A549 (cell line): ENCODE results near the gene TRIM2. TPM values are rescaled to one million over a fixed set of nuclear protein-coding genes. Genes with fewer than 3 reads are reported as not detected.

Source experiments
- ATAC-seq, 2 experiments: fragments of 200-7000 bp in 1 of 2; fragments of >200 bp in 1 of 2; cut with Nextera tagmentation in 1 of 2; cut with Tn5 transposase in 1 of 2; 3 replicates each; pipeline versions ENCODE4 v1.8.0 to v1.9.1; 2018 to 2020; ENCODE audit warnings: mild to moderate bottlenecking in 1 of 2, moderate library complexity in 1 of 2
- CTCF ChIA-PET: fragments of 300-600 bp; sonication (Branson Sonifier 250); formaldehyde crosslinking; extraction: SDS; loops from one replicate; lab custom pipeline; 2021; ENCODE audit warnings: antibody characterized with exemption, inconsistent platforms; lab: Yijun Ruan, JAX
- POLR2A ChIA-PET: fragments of 350-600 bp; formaldehyde crosslinking; extraction: SDS; loops from one replicate; lab custom pipeline; 2021; ENCODE audit warnings: antibody characterized with exemption, inconsistent platforms; lab: Yijun Ruan, JAX
- DNase-seq, 2 experiments: peaks; one replicate each; pipeline versions ENCODE4 v3.0.0 to v3.0.0-alpha.2; 2011 to 2016; ENCODE audit warnings: low read depth in 1 of 2, low spot score in 1 of 2
- FAIRE-seq: peaks from 2 replicates; lab custom pipeline; 2011; peaks lifted over from hg19 to GRCh38; lab: Jason Lieb, UNC
- H3K27ac ChIP-seq, 2 experiments: fragments of >200 bp; sonication (Bioruptor Twin); formaldehyde crosslinking; 3 replicates each; pipeline ENCODE4 v1.5.1; 2016 to 2017
- H3K4me1 ChIP-seq: fragments of >200 bp; sonication (Bioruptor Twin); formaldehyde crosslinking; 3 replicates; pipeline ENCODE4 v1.6.1; 2016
- H3K4me2 ChIP-seq: fragments of >200 bp; sonication (Bioruptor Twin); formaldehyde crosslinking; 3 replicates; pipeline ENCODE4 v1.6.1; 2016
- H3K4me3 ChIP-seq: fragments of >200 bp; sonication (Bioruptor Twin); formaldehyde crosslinking; 3 replicates; pipeline ENCODE4 v1.5.1; 2016
- H3K9me3 ChIP-seq: fragments of >200 bp; sonication (Bioruptor Twin); formaldehyde crosslinking; 3 replicates; pipeline ENCODE4 v1.6.1; 2016
- BCL3 ChIP-seq: fragments of >200 bp; sonication (Bioruptor Twin); formaldehyde crosslinking; IDR thresholded peaks from 3 replicates; pipeline ENCODE4 v1.6.1; 2016
- CHD4 ChIP-seq: fragments of 200-600 bp; sonication (generic); IDR thresholded peaks from 2 replicates; pipeline ENCODE4 v1.6.1; 2016; ENCODE audit warnings: antibody characterized with exemption, mild to moderate bottlenecking, borderline replicate concordance
- ESRRA ChIP-seq: fragments of 150-350 bp; IDR thresholded peaks from 2 replicates; pipeline ENCODE4 v1.6.1; 2014; ENCODE audit warnings: mild to moderate bottlenecking, low read length, borderline replicate concordance
- HOXA7 ChIP-seq: fragments of 250-450 bp; sonication (Bioruptor Pico); IDR thresholded peaks from 2 replicates; pipeline ENCODE4 v1.5.0; 2020; ENCODE audit warnings: mild to moderate bottlenecking, moderate library complexity
- KDM5A ChIP-seq: fragments of 200-600 bp; sonication (generic); IDR thresholded peaks from 2 replicates; pipeline ENCODE4 v1.6.1; 2016; ENCODE audit warnings: antibody characterized with exemption, mild to moderate bottlenecking
- MAX ChIP-seq: IDR thresholded peaks from 2 replicates; pipeline ENCODE4 v1.6.1; 2012
- MAZ ChIP-seq: fragments of 150-350 bp; IDR thresholded peaks from 2 replicates; pipeline ENCODE4 v1.6.1; 2014; ENCODE audit warnings: antibody characterized with exemption, low read depth, low read length, borderline replicate concordance
- NPAS2 ChIP-seq: fragments of 250-450 bp; sonication (Bioruptor Pico); IDR thresholded peaks from 2 replicates; pipeline ENCODE4 v1.8.0; 2022; ENCODE audit warnings: mild to moderate bottlenecking, moderate library complexity, borderline replicate concordance
- NR3C1 ChIP-seq: fragments of >200 bp; sonication (Bioruptor Twin); formaldehyde crosslinking; IDR thresholded peaks from 3 replicates; pipeline ENCODE4 v1.6.1; 2017
- POLR2A ChIP-seq: IDR thresholded peaks from 2 replicates; pipeline ENCODE4 v1.6.1; 2012; ENCODE audit warnings: mild to moderate bottlenecking, low read length
- POLR2AphosphoS2 ChIP-seq: conservative IDR thresholded peaks from 2 replicates; pipeline ENCODE4 v1.6.1; 2012; ENCODE audit warnings: low read length, improper control_type of control experiment, inconsistent platforms
- RCOR1 ChIP-seq: fragments of 150-350 bp; IDR thresholded peaks from 2 replicates; pipeline ENCODE4 v1.6.1; 2014; ENCODE audit warnings: antibody characterized with exemption, low read length, low read depth
- SREBF2 ChIP-seq: fragments of 450-650 bp; IDR thresholded peaks from 2 replicates; pipeline ENCODE4 v1.6.1; 2014; ENCODE audit warnings: mild to moderate bottlenecking, moderate library complexity
- USF2 ChIP-seq: fragments of 450-650 bp; IDR thresholded peaks from 2 replicates; pipeline ENCODE4 v1.6.1; 2014; ENCODE audit warnings: antibody characterized with exemption
- ZFP36 ChIP-seq: fragments of 450-650 bp; IDR thresholded peaks from 2 replicates; pipeline ENCODE4 v1.6.1; 2014; ENCODE audit warnings: borderline replicate concordance; ENCODE audit not compliant: partially characterized antibody
- WGBS: methylation state at CpG from one replicate; pipeline ENCODE4 v1.1.6; 2017; ENCODE audit errors: missing lambda C conversion rate; 5-methylcytosine and 5-hydroxymethylcytosine counted together
- polyA plus RNA-seq, 4 experiments: library from polyadenylated mRNA; depleted of rRNA in 3 of 4; stranded (reverse); fragments of >200 nt; fragmentation: RNase III in 1 of 4; extraction: RNeasy Plus Mini Kit Qiagen cat#74134 plus additional on column Dnase treatment in 1 of 4; gene quantifications; 2 replicates in 3 of 4; 3 replicates in 1 of 4; pipeline ENCODE4 v1.2.3, GENCODE V29; 2011 to 2017
- TF ChIP-seq, protein P1 (sequence below): IDR thresholded peaks from 2 replicates; pipeline ENCODE4 v1.6.1; 2012
- TF ChIP-seq, protein P2 (sequence below): fragments of 200-600 bp; sonication (generic); IDR thresholded peaks from 2 replicates; pipeline ENCODE4 v1.6.1; 2016; ENCODE audit warnings: antibody characterized with exemption, mild to moderate bottlenecking, moderate library complexity
- TF ChIP-seq, protein P3 (sequence below): fragments of >200 bp; sonication (Bioruptor Twin); formaldehyde crosslinking; IDR thresholded peaks from 2 replicates; pipeline ENCODE4 v1.6.1; 2016
- TF ChIP-seq, protein P4 (sequence below): fragments of 150-350 bp; IDR thresholded peaks from 2 replicates; pipeline ENCODE4 v1.6.1; 2014; ENCODE audit warnings: low read depth, mild to moderate bottlenecking, low read length

Gene TRIM2
- polyA plus RNA-seq, 2 of the 4 experiments (the other 2 are of a cell fraction) = 0.92 to 1.4 TPM

DNA sequence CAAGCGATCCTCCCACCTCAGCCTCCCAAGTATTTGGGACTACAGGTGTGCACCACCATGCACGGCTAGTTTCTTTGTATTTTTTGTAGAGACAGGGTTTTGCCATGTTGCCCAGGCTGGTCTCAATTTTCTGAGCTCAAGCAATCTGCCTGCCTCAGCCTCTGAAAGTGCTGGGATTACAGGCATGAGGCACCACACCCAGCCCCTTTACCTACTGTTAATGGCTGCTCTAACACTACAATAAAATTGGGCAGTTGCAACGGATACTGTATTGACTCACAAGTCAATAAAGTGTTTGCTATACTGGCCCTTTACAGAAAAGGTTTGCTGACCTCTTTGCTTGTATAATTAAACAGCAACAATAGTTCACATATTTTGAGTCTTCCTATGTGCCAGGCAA, 41.5 kb downstream of the TRIM2 start:
- Histone ChIP-seq H3K4me3 (no peak overlapping the region), H3K4me1 (peaks cover 15% of the 10 kb centered on the region; the same call in 2 of the 3 replicates), H3K4me2 (no peak overlapping the region), H3K9me3 (no peaks in the 10 kb centered on the region), H3K27ac (no peak overlapping the region)
- WGBS = 76% methylated on average over 3 of the region's 3 CpGs
- TF ChIP-seq POLR2A = no peak
- TF ChIP-seq ESRRA = no peak
- TF ChIP-seq NR3C1 = no peak
- no peak for TF ChIP-seq KDM5A
- TF ChIP-seq SREBF2 = no peak
- TF ChIP-seq USF2 = no peak
- TF ChIP-seq HOXA7 (CRISPR knock-in tag) = no peak
- TF ChIP-seq POLR2AphosphoS2 = no peak
- TF ChIP-seq MAX = no peak
- no peak for TF ChIP-seq NPAS2 (CRISPR knock-in tag)
- TF ChIP-seq RCOR1 = no peak
- TF ChIP-seq, protein P1, sequence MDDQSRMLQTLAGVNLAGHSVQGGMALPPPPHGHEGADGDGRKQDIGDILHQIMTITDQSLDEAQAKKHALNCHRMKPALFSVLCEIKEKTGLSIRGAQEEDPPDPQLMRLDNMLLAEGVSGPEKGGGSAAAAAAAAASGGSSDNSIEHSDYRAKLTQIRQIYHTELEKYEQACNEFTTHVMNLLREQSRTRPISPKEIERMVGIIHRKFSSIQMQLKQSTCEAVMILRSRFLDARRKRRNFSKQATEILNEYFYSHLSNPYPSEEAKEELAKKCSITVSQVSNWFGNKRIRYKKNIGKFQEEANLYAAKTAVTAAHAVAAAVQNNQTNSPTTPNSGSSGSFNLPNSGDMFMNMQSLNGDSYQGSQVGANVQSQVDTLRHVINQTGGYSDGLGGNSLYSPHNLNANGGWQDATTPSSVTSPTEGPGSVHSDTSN = no peak
- TF ChIP-seq, protein P2, sequence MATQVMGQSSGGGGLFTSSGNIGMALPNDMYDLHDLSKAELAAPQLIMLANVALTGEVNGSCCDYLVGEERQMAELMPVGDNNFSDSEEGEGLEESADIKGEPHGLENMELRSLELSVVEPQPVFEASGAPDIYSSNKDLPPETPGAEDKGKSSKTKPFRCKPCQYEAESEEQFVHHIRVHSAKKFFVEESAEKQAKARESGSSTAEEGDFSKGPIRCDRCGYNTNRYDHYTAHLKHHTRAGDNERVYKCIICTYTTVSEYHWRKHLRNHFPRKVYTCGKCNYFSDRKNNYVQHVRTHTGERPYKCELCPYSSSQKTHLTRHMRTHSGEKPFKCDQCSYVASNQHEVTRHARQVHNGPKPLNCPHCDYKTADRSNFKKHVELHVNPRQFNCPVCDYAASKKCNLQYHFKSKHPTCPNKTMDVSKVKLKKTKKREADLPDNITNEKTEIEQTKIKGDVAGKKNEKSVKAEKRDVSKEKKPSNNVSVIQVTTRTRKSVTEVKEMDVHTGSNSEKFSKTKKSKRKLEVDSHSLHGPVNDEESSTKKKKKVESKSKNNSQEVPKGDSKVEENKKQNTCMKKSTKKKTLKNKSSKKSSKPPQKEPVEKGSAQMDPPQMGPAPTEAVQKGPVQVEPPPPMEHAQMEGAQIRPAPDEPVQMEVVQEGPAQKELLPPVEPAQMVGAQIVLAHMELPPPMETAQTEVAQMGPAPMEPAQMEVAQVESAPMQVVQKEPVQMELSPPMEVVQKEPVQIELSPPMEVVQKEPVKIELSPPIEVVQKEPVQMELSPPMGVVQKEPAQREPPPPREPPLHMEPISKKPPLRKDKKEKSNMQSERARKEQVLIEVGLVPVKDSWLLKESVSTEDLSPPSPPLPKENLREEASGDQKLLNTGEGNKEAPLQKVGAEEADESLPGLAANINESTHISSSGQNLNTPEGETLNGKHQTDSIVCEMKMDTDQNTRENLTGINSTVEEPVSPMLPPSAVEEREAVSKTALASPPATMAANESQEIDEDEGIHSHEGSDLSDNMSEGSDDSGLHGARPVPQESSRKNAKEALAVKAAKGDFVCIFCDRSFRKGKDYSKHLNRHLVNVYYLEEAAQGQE = no peak
- TF ChIP-seq, protein P3, sequence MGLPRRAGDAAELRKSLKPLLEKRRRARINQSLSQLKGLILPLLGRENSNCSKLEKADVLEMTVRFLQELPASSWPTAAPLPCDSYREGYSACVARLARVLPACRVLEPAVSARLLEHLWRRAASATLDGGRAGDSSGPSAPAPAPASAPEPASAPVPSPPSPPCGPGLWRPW = no peak
- TF ChIP-seq MAZ = no peak
- TF ChIP-seq, protein P4, sequence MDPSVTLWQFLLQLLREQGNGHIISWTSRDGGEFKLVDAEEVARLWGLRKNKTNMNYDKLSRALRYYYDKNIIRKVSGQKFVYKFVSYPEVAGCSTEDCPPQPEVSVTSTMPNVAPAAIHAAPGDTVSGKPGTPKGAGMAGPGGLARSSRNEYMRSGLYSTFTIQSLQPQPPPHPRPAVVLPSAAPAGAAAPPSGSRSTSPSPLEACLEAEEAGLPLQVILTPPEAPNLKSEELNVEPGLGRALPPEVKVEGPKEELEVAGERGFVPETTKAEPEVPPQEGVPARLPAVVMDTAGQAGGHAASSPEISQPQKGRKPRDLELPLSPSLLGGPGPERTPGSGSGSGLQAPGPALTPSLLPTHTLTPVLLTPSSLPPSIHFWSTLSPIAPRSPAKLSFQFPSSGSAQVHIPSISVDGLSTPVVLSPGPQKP = no peak
- no peak for TF ChIP-seq ZFP36
- no peak for TF ChIP-seq BCL3
- TF ChIP-seq CHD4 = no peak
- ATAC-seq (no peak), FAIRE-seq (no peak), DNase-seq (no peak)
- ChIA-PET POLR2A (no interaction called here), CTCF (no interaction called here)
